HG02678 (cell line): ENCODE results near the gene CELF4.
"Not testable (repeated sequence)": the region's sequence is repeated elsewhere in the genome, so short reads cannot be mapped to it uniquely, and the experiment has no call there.

Source experiments
- ATAC-seq: cut with Tn5 transposase; IDR thresholded peaks from one replicate; pipeline ENCODE4 v1.9.1; 2021; ENCODE audit warnings: mild to moderate bottlenecking, moderate library complexity; ENCODE audit not compliant: unreplicated experiment

CELF4 gene

GRCh38 chr18:37375181-37375580 lies 190.4 kb downstream of the CELF4 start:
- no peak for ATAC-seq

GRCh38 chr18:37368110-37368954 lies 197.3 kb downstream of the CELF4 start:
- no peak for ATAC-seq

- ATAC-seq = no peak
Measured at GRCh38 chr18:37364237-37364636, 201.4 kb downstream of the CELF4 start.

- no peak for ATAC-seq
Measured at GRCh38 chr18:37362158-37362890, 203.3 kb downstream of the CELF4 start.

GRCh38 chr18:37361335-37362157 lies 204.1 kb downstream of the CELF4 start:
- ATAC-seq = no peak

GRCh38 chr18:37358061-37358460 lies 207.5 kb downstream of the CELF4 start:
- ATAC-seq = not testable (repeated sequence)

DNA sequence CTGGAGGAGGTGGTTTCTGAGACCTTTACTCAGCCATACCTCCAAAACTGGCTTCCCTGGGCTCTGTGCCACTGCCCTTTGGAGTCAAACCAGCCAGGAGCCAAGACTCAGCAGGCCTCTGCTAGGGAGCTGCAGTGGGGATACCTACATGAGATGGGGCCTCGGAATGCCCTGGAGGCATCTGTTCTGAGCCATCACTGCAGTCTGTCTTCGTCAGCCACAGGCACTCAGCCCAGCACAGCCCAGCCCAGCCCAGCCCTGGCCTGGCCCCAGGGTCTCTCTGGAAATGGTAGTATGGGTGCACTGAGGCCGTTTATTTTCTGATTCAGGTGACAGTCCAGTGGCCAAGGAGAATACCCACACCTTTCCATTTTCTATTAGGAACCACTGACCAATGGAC lies 209.8 kb downstream of the CELF4 start:
- no peak for ATAC-seq

- ATAC-seq = no peak
Measured at GRCh38 chr18:37351110-37351509, 214.5 kb downstream of the CELF4 start.

- ATAC-seq = no peak
Measured at GRCh38 chr18:37348729-37349128, 216.9 kb downstream of the CELF4 start.

- no peak for ATAC-seq
Measured at GRCh38 chr18:37346048-37346447, 219.6 kb downstream of the CELF4 start.

- ATAC-seq = no peak
Measured at GRCh38 chr18:37343542-37343851, 222.1 kb downstream of the CELF4 start.

- ATAC-seq = no peak
Measured at GRCh38 chr18:37341473-37342086, 224.0 kb downstream of the CELF4 start.

GRCh38 chr18:37341016-37341415 lies 224.6 kb downstream of the CELF4 start:
- no peak for ATAC-seq

- ATAC-seq = no peak
Measured at GRCh38 chr18:37339701-37340215, 225.8 kb downstream of the CELF4 start.

GRCh38 chr18:37336568-37337285 lies 228.9 kb downstream of the CELF4 start:
- ATAC-seq = no peak

GRCh38 chr18:37335409-37335736 lies 230.2 kb downstream of the CELF4 start:
- no peak for ATAC-seq

GRCh38 chr18:37334631-37335408 lies 230.8 kb downstream of the CELF4 start:
- no peak for ATAC-seq

DNA sequence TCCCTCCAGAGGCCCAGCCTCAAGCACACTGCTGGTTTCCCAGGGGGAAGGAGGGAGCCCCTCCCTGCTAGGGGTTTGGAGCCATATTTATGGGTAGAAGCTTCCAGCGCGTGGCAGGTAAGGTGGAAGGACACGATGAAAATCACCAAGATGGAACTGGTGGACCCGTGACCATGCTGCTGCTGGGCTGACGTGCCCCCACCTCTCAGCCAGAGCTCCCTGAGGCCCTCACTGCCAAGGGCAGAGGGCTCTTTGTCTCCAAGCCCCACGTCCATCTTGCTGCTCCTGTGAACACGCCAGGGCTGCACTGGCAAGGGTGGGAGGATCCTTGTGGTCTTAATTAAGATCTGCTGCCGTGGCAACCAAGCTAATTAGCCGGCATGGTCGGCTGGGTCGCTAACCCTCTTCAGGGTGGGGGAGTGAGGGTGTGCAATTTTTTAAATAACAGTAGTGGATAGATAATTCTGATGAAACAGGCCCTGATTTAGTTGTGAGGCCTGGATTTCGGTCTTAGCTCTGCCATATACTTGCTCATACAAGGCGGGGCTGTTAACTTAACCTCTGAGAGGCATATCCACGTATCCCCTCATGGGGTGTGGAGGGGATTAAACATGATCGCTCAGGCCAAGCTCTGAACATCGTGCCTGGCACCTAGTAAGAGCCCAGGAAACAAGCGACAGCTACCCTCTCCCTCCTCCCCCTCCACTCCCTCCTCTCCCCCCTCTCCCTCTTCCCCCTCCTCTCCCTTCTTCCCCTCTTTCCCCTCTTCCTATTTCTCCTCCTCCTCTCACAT lies 232.8 kb downstream of the CELF4 start:
- ATAC-seq = no peak

- no peak for ATAC-seq
Measured at GRCh38 chr18:37332219-37332618, 233.4 kb downstream of the CELF4 start.
